GM13977 (cell line): ENCODE data around the gene TMEM86A.

Experiments used
- DNase-seq: peaks from one replicate; pipeline ENCODE4 v3.0.0; 2012; ENCODE audit warnings: low spot score
- in situ Hi-C: fragments of 300-500 bp; cut with MboI; formaldehyde crosslinking; loops from one replicate; pipeline ENCODE4 v1.12.0; 2022; ENCODE audit warnings: low sequenced_read_pairs, low pct_unique_long_range_greater_than_20kb, mixed read lengths, inconsistent platforms; ENCODE audit not compliant: unreplicated experiment
- TF ChIP-seq, protein P1 (sequence below): IDR thresholded peaks from 2 replicates; pipeline ENCODE4 v1.5.1; 2012; ENCODE audit warnings: mild to moderate bottlenecking, control low read depth; ENCODE audit not compliant: insufficient read depth; ENCODE audit errors: extremely low read depth, missing control alignments

TMEM86A gene

DNA sequence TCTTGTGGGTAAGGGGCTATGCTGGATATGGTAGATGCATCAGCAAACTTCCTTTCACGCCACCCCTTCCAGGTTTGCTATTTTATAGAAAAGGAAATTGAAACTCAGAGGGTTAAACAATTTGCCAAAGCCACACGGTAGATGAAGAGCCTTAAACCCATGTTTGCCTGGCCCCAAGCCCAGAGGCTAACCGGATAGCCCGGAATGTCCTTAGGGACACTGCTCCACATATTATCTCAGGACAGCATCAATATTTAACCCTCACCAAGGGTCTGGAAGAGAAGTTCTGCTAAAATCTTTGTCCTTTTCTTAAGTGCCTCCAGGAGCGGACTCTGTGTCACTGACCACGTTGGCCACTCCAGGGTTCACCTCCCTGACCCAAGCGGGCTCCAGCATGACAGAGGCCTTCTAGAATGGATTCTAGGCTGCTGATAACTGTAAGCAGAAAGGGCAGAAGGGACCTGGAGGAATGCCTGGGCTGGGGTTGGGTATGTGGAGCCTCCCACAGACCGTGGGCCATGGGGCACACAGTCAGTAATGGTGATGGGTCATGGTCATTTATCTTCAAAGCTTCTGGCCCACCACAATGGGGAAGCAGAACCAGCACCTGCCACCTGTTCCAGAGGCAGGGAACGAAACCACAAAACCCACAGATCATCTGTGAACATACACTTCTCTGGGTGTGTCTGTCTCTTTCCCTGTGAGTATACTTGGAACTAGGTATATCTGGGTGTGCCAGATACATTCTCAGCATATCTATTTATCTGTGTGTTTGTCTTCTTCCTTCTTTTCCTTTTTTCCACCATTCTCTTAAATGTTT, 5.4 kb upstream of the TMEM86A start:
- TF ChIP-seq, protein P1, sequence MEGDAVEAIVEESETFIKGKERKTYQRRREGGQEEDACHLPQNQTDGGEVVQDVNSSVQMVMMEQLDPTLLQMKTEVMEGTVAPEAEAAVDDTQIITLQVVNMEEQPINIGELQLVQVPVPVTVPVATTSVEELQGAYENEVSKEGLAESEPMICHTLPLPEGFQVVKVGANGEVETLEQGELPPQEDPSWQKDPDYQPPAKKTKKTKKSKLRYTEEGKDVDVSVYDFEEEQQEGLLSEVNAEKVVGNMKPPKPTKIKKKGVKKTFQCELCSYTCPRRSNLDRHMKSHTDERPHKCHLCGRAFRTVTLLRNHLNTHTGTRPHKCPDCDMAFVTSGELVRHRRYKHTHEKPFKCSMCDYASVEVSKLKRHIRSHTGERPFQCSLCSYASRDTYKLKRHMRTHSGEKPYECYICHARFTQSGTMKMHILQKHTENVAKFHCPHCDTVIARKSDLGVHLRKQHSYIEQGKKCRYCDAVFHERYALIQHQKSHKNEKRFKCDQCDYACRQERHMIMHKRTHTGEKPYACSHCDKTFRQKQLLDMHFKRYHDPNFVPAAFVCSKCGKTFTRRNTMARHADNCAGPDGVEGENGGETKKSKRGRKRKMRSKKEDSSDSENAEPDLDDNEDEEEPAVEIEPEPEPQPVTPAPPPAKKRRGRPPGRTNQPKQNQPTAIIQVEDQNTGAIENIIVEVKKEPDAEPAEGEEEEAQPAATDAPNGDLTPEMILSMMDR: no peak
- in situ Hi-C loops: no loop called here
- no peak for DNase-seq

DNA sequence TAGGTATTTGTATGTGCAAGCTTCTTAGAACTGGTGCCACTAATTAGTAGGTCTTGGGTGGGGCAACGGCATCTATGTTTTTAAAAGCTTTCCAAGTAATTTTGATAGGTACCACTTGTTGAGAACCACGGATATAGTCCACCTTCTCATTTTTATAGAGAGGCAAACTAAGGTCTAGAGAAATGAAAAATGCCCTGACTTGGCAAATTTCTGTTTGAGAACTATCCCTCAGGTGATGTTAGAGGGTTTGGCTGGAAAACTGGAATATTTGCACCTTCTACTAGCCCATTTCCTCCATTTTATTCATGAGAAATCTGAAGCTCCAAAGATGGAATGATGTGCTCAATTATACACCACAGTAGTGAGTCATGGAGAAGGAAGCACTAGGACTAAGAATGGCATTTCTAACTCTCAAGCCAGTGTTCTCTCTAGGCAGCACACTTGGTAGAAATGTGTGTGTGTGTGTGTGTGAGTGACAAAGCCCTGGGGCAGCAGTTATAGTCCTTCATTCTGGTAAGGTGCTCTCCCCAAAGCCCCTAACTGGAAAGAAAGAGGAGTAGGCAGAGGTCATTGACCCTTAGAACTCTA, 1.8 kb upstream of the TMEM86A start:
- no peak for DNase-seq
- TF ChIP-seq, protein P1: no peak
- in situ Hi-C loops: no loop called here

GRCh38 chr11:18697576-18697975, 1.0 kb upstream of the TMEM86A start:
- TF ChIP-seq, protein P1: no peak
- in situ Hi-C loops: no loop called here
- DNase-seq: no peak

DNA sequence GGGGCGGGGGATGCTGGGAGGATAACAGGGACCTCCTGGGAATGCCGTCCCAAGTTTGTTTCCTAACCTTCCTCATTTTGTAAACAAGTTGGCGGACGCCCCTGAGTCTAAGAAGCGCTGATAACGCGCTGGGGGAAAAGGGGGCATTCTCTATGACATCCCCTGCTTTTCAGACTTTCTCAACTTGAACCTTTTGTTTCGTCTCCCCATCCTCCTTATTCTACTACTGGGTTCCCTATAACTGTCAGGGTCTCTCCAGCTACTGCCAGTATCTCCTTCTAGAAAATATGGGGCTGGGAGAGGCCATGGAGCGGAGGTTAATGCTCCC, 654 bp downstream of the TMEM86A start:
- TF ChIP-seq, protein P1: no peak
- in situ Hi-C loops: no loop called here

DNA sequence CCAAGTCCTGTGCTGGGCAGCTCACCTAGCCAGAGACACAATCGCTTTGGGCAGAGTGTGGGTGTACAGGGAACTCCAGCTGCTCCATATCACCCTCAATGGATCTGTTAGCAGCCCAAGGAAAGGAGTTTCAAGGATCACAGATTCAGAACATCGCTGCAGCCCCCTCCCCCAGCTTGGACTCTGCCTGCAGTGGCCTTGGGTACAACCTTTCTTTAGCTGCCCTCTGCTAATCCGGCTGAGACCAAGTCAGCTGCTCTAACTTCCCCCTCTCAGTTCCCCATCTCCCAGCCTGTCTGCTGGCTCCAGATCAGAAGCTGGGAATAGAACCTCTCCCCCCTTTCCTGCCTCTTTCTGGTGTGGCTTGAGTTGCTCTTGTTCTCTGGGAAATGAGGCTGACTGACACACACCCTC, 1.3 kb downstream of the TMEM86A start:
- in situ Hi-C loops: no loop called here
- no peak for DNase-seq
- TF ChIP-seq, protein P1: no peak

More for the DNA sequence above, 654 bp downstream of the TMEM86A start:
- no peak for DNase-seq

DNA sequence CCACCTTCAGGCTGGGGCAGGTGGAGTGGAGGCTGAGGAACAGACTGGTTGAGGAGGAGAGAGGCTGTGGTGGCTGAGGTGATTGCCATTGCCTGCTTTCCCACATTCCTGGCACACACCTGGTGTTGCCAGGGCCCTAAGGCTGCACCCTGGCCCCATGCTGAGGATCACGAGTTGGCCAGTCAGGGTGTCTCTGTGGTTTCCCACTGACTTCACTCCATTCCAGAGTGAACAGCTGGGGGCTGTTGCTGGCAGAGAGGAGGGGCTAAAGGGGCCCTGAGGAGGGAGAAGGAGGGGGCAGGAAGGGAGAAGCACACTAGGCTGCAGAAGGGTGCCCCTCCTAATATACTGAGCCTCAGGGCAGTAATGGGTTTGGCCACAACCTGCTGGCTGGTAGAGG, 1.8 kb downstream of the TMEM86A start:
- in situ Hi-C loops: no loop called here
- DNase-seq: no peak
- TF ChIP-seq, protein P1: no peak
